ENCODE data around the gene MND1.

DNA sequence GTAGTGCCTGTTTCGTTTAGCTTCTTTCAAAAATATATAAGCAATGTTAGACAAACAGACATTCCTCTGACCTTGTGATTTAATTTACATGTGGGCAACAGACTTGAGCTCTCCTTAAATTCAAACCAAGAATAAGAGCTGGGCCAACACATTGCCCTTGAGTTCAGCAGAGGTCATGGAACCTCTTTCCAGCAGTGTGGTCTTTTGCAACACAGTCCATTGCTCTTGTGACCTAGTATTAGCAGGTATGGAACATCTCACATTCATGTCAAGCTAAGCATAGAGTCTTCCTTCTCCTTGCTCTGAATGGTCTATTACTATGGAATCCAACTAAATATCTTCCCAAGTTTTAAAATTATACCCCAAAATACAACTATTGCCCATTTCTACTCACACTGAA is 33.7 kb upstream of the MND1 start:
- TF ChIP-seq EZH2 (IDR thresholded peaks at IDR 0.05; ENCODE audit: low read length, unreplicated experiment): no peak
- TF ChIP-seq, protein P1, sequence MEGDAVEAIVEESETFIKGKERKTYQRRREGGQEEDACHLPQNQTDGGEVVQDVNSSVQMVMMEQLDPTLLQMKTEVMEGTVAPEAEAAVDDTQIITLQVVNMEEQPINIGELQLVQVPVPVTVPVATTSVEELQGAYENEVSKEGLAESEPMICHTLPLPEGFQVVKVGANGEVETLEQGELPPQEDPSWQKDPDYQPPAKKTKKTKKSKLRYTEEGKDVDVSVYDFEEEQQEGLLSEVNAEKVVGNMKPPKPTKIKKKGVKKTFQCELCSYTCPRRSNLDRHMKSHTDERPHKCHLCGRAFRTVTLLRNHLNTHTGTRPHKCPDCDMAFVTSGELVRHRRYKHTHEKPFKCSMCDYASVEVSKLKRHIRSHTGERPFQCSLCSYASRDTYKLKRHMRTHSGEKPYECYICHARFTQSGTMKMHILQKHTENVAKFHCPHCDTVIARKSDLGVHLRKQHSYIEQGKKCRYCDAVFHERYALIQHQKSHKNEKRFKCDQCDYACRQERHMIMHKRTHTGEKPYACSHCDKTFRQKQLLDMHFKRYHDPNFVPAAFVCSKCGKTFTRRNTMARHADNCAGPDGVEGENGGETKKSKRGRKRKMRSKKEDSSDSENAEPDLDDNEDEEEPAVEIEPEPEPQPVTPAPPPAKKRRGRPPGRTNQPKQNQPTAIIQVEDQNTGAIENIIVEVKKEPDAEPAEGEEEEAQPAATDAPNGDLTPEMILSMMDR (conservative IDR thresholded peaks at IDR 0.05; ENCODE audit: low read depth, low read length): no peak
